ENCODE results near the gene E4F1. TPM values are rescaled to one million over a fixed set of nuclear protein-coding genes. Genes with fewer than 3 reads are reported as not detected.

E4F1 gene
- total and polyA plus RNA-seq, 2 of the 8 experiments (the other 6 are each of a cell fraction or from before 2014, with no cell fraction given): 22.2 to 27.0 TPM

DNA sequence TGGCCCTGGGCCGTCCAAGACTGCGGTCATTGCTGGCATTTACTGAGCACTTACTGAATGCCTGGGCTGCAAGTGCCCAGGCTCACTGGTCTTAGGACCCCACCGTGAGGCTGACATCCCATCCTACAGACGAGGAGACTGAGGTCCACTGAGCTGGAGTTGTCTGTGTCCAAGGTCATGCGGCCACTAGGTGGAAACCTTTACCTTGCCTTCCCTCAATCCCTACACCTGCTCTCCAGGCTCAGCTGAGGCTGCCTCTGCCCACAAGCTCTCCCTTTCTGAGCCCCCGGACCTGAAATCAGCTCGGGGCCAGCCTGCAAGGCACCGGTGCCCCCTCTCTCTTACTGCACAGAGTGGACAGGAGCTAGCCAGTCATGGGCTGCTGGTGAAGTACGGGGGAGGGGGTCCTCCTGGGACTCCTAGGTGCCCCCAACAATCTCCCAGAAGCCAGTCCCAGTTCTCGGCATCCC, 28.5 kb upstream of the E4F1 start (continued):
- no peak for TF ChIP-seq RXRA (IDR thresholded peaks at IDR 0.05; ENCODE audit: insufficient read depth, low read depth, low read length)
